HL-60/S4 treated with retinoic acid at 250 ng/mL for 4 days and 3 days (cell line): ENCODE data around the gene PTPRN2.
"Not testable (repeated sequence)": the region's sequence is repeated elsewhere in the genome, so short reads cannot be mapped to it uniquely, and the experiment has no call there.

Source experiments
- in situ Hi-C: fragments of 300-500 bp; cut with MboI; formaldehyde crosslinking; loops from 2 replicates; pipeline ENCODE4 v1.7.0; 2022; ENCODE audit warnings: low sequenced_read_pairs

The PTPRN2 gene

GRCh38 chr7:158376146-158376838, 211.3 kb downstream of the PTPRN2 start:
- in situ Hi-C loops: not testable (repeated sequence)

DNA sequence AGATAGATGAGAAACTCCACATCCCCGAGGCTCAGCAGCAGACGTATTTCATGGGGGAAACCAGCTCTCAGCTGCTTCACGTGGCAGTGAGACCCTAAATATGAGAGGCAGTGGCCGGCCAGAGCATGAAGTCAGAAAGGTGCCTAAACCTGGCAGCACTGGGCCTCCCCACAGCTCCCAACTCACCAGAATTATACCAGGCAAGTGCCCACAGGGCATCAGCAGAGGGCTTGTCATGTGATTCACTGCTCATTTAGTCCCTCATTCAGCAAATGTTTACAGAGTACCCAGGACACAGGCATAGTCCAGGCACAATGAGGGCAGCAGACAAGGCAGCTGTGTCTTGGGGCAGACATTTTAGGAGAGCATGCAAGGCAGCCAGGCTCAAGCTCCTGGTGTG, 212.6 kb downstream of the PTPRN2 start:
- in situ Hi-C loops: no loop called here

DNA sequence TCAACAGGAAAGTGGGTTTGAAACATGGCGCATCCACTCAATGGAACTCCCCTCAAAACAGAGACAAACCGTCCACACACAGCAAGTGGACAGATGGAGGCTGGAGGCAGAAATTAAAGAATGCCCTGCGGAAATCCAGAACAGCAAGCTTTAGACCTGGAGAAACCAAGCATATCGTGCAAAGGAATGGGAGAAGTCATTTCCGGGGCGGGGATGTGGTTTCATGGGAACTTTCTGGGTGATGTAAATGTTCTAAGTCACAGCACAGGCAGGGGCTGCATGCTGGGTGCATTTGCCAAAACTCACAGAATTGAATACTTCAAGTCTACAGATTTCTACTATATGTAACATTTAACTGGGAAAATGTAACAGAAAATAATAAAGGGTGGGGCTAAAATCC, 213.0 kb downstream of the PTPRN2 start:
- in situ Hi-C loops: no loop called here

DNA sequence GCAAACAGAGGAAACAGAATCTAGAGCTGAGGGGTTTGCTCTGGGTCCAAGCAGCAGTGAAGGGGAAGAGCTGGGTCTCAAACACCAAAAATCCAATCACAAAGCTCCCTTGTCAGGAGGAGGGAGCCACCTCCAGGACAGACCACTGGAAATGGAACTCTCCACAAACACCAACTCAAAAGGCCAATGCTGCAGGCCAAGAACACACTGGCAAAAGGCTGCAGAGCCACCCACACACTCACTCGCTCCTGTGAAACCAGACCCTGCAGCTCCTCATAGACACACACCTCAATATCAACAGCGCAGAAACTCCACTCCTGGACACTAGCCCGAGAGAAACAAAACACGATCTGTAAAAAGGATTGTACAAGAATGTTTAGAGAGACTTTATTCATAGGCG, 213.5 kb downstream of the PTPRN2 start:
- in situ Hi-C loops: no loop called here

- in situ Hi-C loops: no loop called here
These were observed 214.0 kb downstream of the PTPRN2 start for GRCh38 chr7:158373476-158374133.

- in situ Hi-C loops: no loop called here
These were observed 215.0 kb downstream of the PTPRN2 start for GRCh38 chr7:158372400-158373342.

GRCh38 chr7:158371856-158372255, 215.8 kb downstream of the PTPRN2 start:
- in situ Hi-C loops: no loop called here

- in situ Hi-C loops: no loop called here
These were observed 217.8 kb downstream of the PTPRN2 start for GRCh38 chr7:158369866-158370265.

DNA sequence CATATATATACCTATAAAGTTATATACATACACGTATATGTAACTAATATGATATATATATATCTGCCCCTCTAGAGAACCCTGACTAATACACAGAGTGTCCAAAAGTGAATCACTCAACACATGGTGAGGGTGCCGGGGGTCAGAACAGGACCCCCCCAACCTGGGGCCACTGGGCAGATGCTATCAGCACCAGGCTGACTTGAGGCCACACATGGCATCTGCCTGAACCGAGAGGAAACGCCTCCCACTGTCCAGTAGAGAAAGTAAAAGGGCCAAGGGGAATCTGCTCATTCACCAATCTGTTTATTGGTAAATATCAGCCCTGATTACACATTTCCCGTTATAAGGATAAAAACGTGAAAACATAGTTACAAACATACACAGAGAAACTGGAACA, 218.3 kb downstream of the PTPRN2 start:
- in situ Hi-C loops: no loop called here

DNA sequence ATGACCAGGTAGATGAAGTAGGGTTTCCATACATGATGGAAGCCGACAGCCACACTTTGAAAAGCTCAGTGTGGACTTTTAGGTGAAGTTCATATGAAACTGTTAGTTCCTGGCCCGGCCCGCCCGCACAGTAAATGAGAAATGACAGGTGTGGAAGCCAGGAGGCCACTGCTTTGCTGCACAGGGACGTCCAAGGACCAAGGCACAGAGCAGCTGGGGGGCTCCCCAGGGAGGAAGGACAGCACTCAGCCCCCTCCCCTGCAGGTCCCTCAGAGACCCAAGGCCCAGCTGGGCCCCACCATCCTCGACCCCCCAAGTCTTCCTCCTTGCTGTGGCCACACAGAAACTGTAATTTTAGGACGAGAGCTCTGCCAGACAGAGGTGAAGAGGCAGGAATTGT, 219.2 kb downstream of the PTPRN2 start:
- in situ Hi-C loops: no loop called here

DNA sequence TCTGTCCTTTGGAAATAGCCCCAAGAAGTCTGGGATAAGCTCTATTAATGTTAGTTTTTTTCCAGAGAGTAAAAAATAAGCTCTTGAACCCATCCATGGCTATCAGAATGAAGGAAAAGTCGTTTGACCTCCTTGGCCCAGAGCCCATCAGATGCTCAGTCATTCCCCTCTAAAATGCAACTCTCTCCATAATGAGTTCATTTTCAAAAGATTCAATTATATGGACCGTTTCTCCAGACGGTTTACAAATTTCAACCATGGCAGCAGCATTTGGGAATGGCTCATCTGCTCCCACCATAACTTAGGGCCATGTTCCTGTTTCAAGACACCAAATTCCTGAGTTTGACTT, 220.0 kb downstream of the PTPRN2 start:
- in situ Hi-C loops: no loop called here

- in situ Hi-C loops: no loop called here
These were observed 220.5 kb downstream of the PTPRN2 start for GRCh38 chr7:158366916-158367633.

DNA sequence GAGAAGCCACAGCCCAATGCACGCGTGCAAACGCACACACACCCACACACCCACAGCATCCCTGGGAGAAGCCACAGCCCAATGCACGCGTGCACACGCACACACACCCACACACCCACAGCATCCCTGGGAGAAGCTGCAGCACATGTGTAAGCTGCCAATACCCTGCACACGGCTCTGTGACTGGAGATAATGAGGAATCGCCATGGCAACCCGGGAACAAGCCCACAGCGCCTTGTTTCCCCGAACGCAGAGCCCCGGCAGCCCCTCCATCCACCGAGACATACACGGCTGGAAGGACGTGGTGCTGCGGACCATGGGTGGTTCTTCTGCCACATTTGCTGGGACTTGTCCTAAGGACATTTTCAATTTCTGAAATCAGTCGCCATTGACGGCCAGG, 221.3 kb downstream of the PTPRN2 start:
- in situ Hi-C loops: no loop called here

GRCh38 chr7:158365267-158365666, 222.4 kb downstream of the PTPRN2 start:
- in situ Hi-C loops: no loop called here

DNA sequence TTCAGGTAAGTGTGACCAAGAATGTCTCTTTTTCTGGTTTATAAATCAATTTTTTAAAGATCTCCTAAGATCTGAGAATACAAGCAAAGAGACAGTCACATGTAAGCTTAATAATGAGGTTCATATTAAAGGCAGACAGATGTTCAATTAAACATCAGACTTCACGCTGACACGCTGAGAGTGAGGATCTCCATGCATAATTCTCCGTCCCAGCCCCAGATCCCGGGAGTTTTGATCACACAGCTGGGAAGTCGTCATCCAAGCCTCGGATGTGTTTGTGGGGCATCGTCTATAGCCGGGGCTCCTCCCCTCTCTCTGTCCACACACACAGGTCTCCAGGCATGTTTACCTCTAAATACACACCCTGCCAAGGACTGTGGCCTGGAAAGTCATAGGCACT, 223.2 kb downstream of the PTPRN2 start:
- in situ Hi-C loops: no loop called here

- in situ Hi-C loops: no loop called here
These were observed 224.4 kb downstream of the PTPRN2 start for GRCh38 chr7:158362912-158363905.

- in situ Hi-C loops: no loop called here
These were observed 225.6 kb downstream of the PTPRN2 start for GRCh38 chr7:158362001-158362400.

DNA sequence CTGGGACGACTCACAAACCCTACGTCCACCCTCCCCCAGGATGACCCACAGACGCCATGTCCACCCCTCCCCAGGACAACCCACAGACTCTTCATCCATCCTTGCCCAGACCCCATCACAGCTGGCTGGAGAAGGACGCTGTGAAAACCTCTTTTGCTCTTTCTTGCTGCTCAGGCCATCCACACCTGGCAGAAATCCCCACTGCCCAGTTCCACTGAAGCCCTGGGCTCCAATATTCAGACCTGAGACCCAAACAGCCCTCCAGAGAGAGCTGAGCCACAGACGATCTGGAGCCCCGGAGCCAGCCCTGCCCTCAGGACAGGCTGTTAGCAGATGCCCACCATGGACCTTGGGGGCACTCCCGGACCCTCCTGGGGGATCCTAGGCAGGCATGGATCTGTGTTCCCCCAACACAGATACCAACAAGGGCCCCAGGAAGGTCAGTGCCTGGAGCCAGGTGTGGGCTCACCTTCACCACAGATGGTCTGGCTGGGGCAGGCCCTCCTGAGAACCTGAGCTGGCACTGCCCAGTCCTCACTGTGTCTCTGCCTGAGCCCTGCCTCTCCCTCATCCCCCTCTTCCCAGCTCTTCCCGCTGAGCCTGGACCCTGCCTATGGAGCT, 226.2 kb downstream of the PTPRN2 start:
- in situ Hi-C loops: no loop called here

- in situ Hi-C loops: no loop called here
These were observed 228.5 kb downstream of the PTPRN2 start for GRCh38 chr7:158358926-158359645.
